ENCODE measurements around the gene FADS2.

FADS2 gene

GRCh38 chr11:61800331-61801281 lies 27.5 kb upstream of the FADS2 start:
- Mint-ChIP-seq H3K36me3 (ENCODE audit: low read depth) (peaks cover 51% of the 10 kb centered on the region), H3K4me3 (no peak overlapping the region), H3K9me3 (no peaks in the 10 kb centered on the region), H3K4me1 (peaks cover 12% of the 10 kb centered on the region), H3K27me3 (ENCODE audit: low read depth) (no peaks in the 10 kb centered on the region), H3K27ac (no peak overlapping the region)
- no peak for TF ChIP-seq CTCF (IDR thresholded peaks at IDR 0.05; ENCODE audit: unreplicated experiment in 3 of 3)

- no peak for TF ChIP-seq CTCF (IDR thresholded peaks at IDR 0.05; ENCODE audit: unreplicated experiment in 3 of 3)
- Mint-ChIP-seq H3K27me3 (ENCODE audit: low read depth) (no peaks in the 10 kb centered on the region), H3K9me3 (no peaks in the 10 kb centered on the region), H3K4me3 (no peak overlapping the region), H3K4me1 (peaks cover 6% of the 10 kb centered on the region), H3K36me3 (ENCODE audit: low read depth) (peaks cover 61% of the 10 kb centered on the region), H3K27ac (no peak overlapping the region)
Measured at GRCh38 chr11:61802605-61803004, 25.5 kb upstream of the FADS2 start.

- H3K4me1 Mint-ChIP-seq, result peaks cover 6% of the 10 kb centered on the region
- no peaks in the 10 kb centered on the region for H3K9me3 Mint-ChIP-seq
- H3K27ac Mint-ChIP-seq, result peak overlapping the region in 1 of 3 experiments; percentile 59
- peaks cover 71% of the 10 kb centered on the region for H3K36me3 Mint-ChIP-seq (ENCODE audit: low read depth)
- no peaks in the 10 kb centered on the region for H3K27me3 Mint-ChIP-seq (ENCODE audit: low read depth)
- TF ChIP-seq CTCF (IDR thresholded peaks at IDR 0.05; ENCODE audit: unreplicated experiment in 3 of 3), result no peak
- no peak overlapping the region for H3K4me3 Mint-ChIP-seq
Measured at GRCh38 chr11:61803889-61804647, 24.0 kb upstream of the FADS2 start.

- Mint-ChIP-seq H3K9me3 (no peaks in the 10 kb centered on the region), H3K27me3 (ENCODE audit: low read depth) (no peaks in the 10 kb centered on the region), H3K4me3 (no peak overlapping the region), H3K27ac (no peak overlapping the region), H3K36me3 (ENCODE audit: low read depth) (peaks cover 77% of the 10 kb centered on the region), H3K4me1 (peaks cover 6% of the 10 kb centered on the region)
- no peak for TF ChIP-seq CTCF (IDR thresholded peaks at IDR 0.05; ENCODE audit: unreplicated experiment in 3 of 3)
Measured at GRCh38 chr11:61805146-61805545, 23.0 kb upstream of the FADS2 start.

- peaks cover 6% of the 10 kb centered on the region for H3K4me1 Mint-ChIP-seq
- H3K27me3 Mint-ChIP-seq (ENCODE audit: low read depth), result no peaks in the 10 kb centered on the region
- no peaks in the 10 kb centered on the region for H3K9me3 Mint-ChIP-seq
- no peak for TF ChIP-seq CTCF (IDR thresholded peaks at IDR 0.05; ENCODE audit: unreplicated experiment in 3 of 3)
- H3K4me3 Mint-ChIP-seq, result no peak overlapping the region
- H3K36me3 Mint-ChIP-seq (ENCODE audit: low read depth), result peaks cover 80% of the 10 kb centered on the region
- no peak overlapping the region for H3K27ac Mint-ChIP-seq
Measured at GRCh38 chr11:61806785-61807184, 21.3 kb upstream of the FADS2 start.

Measured in nephron (organoid).